HS-5 (cell line): ENCODE measurements around the gene PLA2G5.

ENCODE experiments used
- DNase-seq: peaks from one replicate; pipeline ENCODE4 v3.0.0-alpha.2; 2012; ENCODE audit warnings: low read depth

The PLA2G5 gene

GRCh38 chr1:20090119-20090518 lies 20.1 kb downstream of the PLA2G5 start:
- no peak for DNase-seq

GRCh38 chr1:20090641-20091040 lies 20.6 kb downstream of the PLA2G5 start:
- no peak for DNase-seq

- no peak for DNase-seq
These were observed 23.3 kb downstream of the PLA2G5 start for GRCh38 chr1:20093303-20093702.

GRCh38 chr1:20093940-20094391 lies 24.0 kb downstream of the PLA2G5 start:
- DNase-seq: no peak

GRCh38 chr1:20095564-20096434 lies 25.8 kb downstream of the PLA2G5 start:
- DNase-seq: no peak

- DNase-seq: no peak
These were observed 26.9 kb downstream of the PLA2G5 start for GRCh38 chr1:20096840-20097447.

GRCh38 chr1:20099533-20099932 lies 29.5 kb downstream of the PLA2G5 start:
- no peak for DNase-seq

- no peak for DNase-seq
These were observed 30.8 kb downstream of the PLA2G5 start for GRCh38 chr1:20100632-20101355.

- peak; percentile 69 for DNase-seq
These were observed 32.9 kb downstream of the PLA2G5 start for GRCh38 chr1:20102875-20103274.

GRCh38 chr1:20105856-20106255 lies 35.9 kb downstream of the PLA2G5 start:
- no peak for DNase-seq

- no peak for DNase-seq
These were observed 37.4 kb downstream of the PLA2G5 start for GRCh38 chr1:20107351-20107750.

GRCh38 chr1:20107796-20108195 lies 37.8 kb downstream of the PLA2G5 start:
- DNase-seq: no peak

- DNase-seq: no peak
These were observed 38.6 kb downstream of the PLA2G5 start for GRCh38 chr1:20108366-20109123.

GRCh38 chr1:20109223-20109856 lies 39.3 kb downstream of the PLA2G5 start:
- DNase-seq: no peak

- peak; percentile 33 for DNase-seq
These were observed 40.7 kb downstream of the PLA2G5 start for GRCh38 chr1:20110679-20111078.

GRCh38 chr1:20111452-20111851 lies 41.5 kb downstream of the PLA2G5 start:
- no peak for DNase-seq

- DNase-seq: no peak
These were observed 42.4 kb downstream of the PLA2G5 start for GRCh38 chr1:20112279-20113000.

GRCh38 chr1:20114021-20114648 lies 44.1 kb downstream of the PLA2G5 start:
- DNase-seq: no peak

GRCh38 chr1:20115479-20115878 lies 45.5 kb downstream of the PLA2G5 start:
- DNase-seq: no peak

GRCh38 chr1:20115916-20116315 lies 45.9 kb downstream of the PLA2G5 start:
- DNase-seq: no peak
